Epithelial cell of esophagus (primary cell): Measurements from ENCODE around the gene NES.

ENCODE experiments used
- DNase-seq: peaks from one replicate; pipeline ENCODE4 v3.0.0; 2010; ENCODE audit warnings: low read depth
- H3K4me3 ChIP-seq: 2 replicates; pipeline ENCODE4 v1.5.1; 2011; ENCODE audit warnings: mild to moderate bottlenecking, low read length, control low read depth
- CTCF ChIP-seq: IDR thresholded peaks from 2 replicates; pipeline ENCODE4 v1.5.1; 2011; ENCODE audit warnings: low read depth, mild to moderate bottlenecking, low read length, control low read depth, inconsistent platforms; ENCODE audit not compliant: insufficient read depth; ENCODE audit errors: missing control alignments

NES gene

GRCh38 chr1:156665539-156665938 is 11.7 kb downstream of the NES start:
- H3K4me3 ChIP-seq, result no peak overlapping the region
- DNase-seq, result no peak
- TF ChIP-seq CTCF, result no peak

GRCh38 chr1:156664767-156665411 is 12.3 kb downstream of the NES start:
- no peak overlapping the region for H3K4me3 ChIP-seq
- TF ChIP-seq CTCF, result no peak
- DNase-seq, result no peak

GRCh38 chr1:156664046-156664766 is 13.0 kb downstream of the NES start:
- TF ChIP-seq CTCF, result no peak
- DNase-seq, result no peak
- no peak overlapping the region for H3K4me3 ChIP-seq

- no peak overlapping the region for H3K4me3 ChIP-seq
- DNase-seq, result no peak
- TF ChIP-seq CTCF, result no peak
Measured at GRCh38 chr1:156663178-156663577, 14.0 kb downstream of the NES start.

GRCh38 chr1:156662800-156663055 is 14.5 kb downstream of the NES start:
- no peak for DNase-seq
- TF ChIP-seq CTCF, result no peak
- H3K4me3 ChIP-seq, result no peak overlapping the region

- TF ChIP-seq CTCF, result no peak
- DNase-seq, result no peak
- H3K4me3 ChIP-seq, result no peak overlapping the region
Measured at GRCh38 chr1:156662005-156662799, 15.0 kb downstream of the NES start.

GRCh38 chr1:156660752-156661112 is 16.5 kb downstream of the NES start:
- TF ChIP-seq CTCF, result no peak
- DNase-seq, result no peak
- peak overlapping the region; percentile 46 for H3K4me3 ChIP-seq
